CD4-positive, alpha-beta T cell (primary cell): ENCODE results near the gene UBTD2. TPM values are rescaled to one million over a fixed set of nuclear protein-coding genes. Genes with fewer than 3 reads are reported as not detected.

Source experiments
- ATAC-seq: fragments of 200-7000 bp; cut with Tn5 transposase; one replicate; pipeline ENCODE4 v1.10.0; 2022; ENCODE audit warnings: mild to moderate bottlenecking; ENCODE audit not compliant: poor library complexity
- CTCF ChIA-PET: fragments of 350-600 bp; sonication (Branson Sonifier 250); formaldehyde crosslinking; loops from one replicate; lab custom pipeline; 2021; ENCODE audit warnings: antibody characterized with exemption, inconsistent platforms; lab: Charles Lee
- POLR2A ChIA-PET: fragments of 350-600 bp; sonication (Branson Sonifier 250); formaldehyde crosslinking; loops from one replicate; lab custom pipeline; 2021; ENCODE audit warnings: antibody characterized with exemption, inconsistent platforms; lab: Charles Lee
- DNase-seq, 14 experiments: peaks; one replicate each; pipeline ENCODE4 v3.0.0-alpha.2; 2013 to 2020; ENCODE audit warnings: mixed read lengths in 2 of 14
- H3K27ac ChIP-seq, 2 donors: one replicate each; pipeline versions ENCODE4 v1.5.1 to v1.7.0; 2013; ENCODE audit warnings: low read length in 2 of 2, low read depth in 1 of 2, mild to moderate bottlenecking in 1 of 2
- H3K27me3 ChIP-seq, 2 experiments: 1 replicate in 1 of 2; 2 replicates in 1 of 2; pipeline versions ENCODE4 v1.6.1 to v1.7.0; 2013; ENCODE audit warnings: low read length in 2 of 2, control low read depth in 1 of 2, mild to moderate bottlenecking in 1 of 2, moderate library complexity in 1 of 2; ENCODE audit not compliant: insufficient read depth in 2 of 2, control insufficient read depth in 1 of 2
- H3K36me3 ChIP-seq: one replicate; pipeline ENCODE4 v1.6.1; 2013; ENCODE audit warnings: low read length, control low read depth; ENCODE audit not compliant: insufficient read depth
- H3K4me1 ChIP-seq: one replicate; pipeline ENCODE4 v1.6.1; 2013; ENCODE audit warnings: low read length, control low read depth; ENCODE audit not compliant: insufficient read depth
- H3K4me3 ChIP-seq: one replicate; pipeline ENCODE4 v1.5.1; 2013; ENCODE audit warnings: mild to moderate bottlenecking, low read length, moderate library complexity
- H3K9me3 ChIP-seq, 2 experiments: 1 replicate in 1 of 2; 2 replicates in 1 of 2; pipeline versions ENCODE4 v1.6.1 to v1.7.0; 2013; ENCODE audit warnings: low read length in 2 of 2, mild to moderate bottlenecking in 2 of 2, control low read depth in 1 of 2, moderate library complexity in 1 of 2; ENCODE audit not compliant: control insufficient read depth in 1 of 2, insufficient read depth in 1 of 2
- H3K27ac Mint-ChIP-seq: one replicate; pipeline ENCODE4 v1.8.0; 2020; ENCODE audit warnings: mixed read lengths
- H3K27me3 Mint-ChIP-seq: one replicate; pipeline ENCODE4 v1.8.0; 2021; ENCODE audit warnings: mixed read lengths
- H3K36me3 Mint-ChIP-seq: one replicate; pipeline ENCODE4 v1.8.0; 2021; ENCODE audit warnings: low read depth, mixed read lengths
- H3K4me1 Mint-ChIP-seq: one replicate; pipeline ENCODE4 v1.8.0; 2021; ENCODE audit warnings: low read depth, mixed read lengths
- H3K4me3 Mint-ChIP-seq: one replicate; pipeline ENCODE4 v1.8.0; 2020; ENCODE audit warnings: mild to moderate bottlenecking, mixed read lengths
- H3K9me3 Mint-ChIP-seq: one replicate; pipeline ENCODE4 v1.8.0; 2020; ENCODE audit warnings: mixed read lengths
- intact Hi-C, 2 experiments: fragments of 100-400 bp; cut with DNase I in 1 of 2; cut with micrococcal nuclease in 1 of 2; formaldehyde crosslinking; loops; one replicate each; pipeline versions ENCODE4 v1.15.1 to v1.9.0; 2023 to 2025; cut with DNase I, micrococcal nuclease
- total RNA-seq, 174 experiments: library from RNA in 2 of 174; stranded (reverse) in 2 of 174; gene quantifications; one replicate each; pipeline ENCODE4 v1.2.3 and lab custom pipeline; 2021 to 2026
- TF ChIP-seq, protein P1 (sequence below): fragments of 200-600 bp; IDR thresholded peaks from one replicate; pipeline ENCODE4 v1.8.0; 2022; ENCODE audit warnings: antibody characterized with exemption, mild to moderate bottlenecking

Gene UBTD2
- total RNA-seq, 2 experiments from 2014 or later: 0.66 to 1.1 TPM

- Histone ChIP-seq H3K4me1 (peaks cover 14% of the 10 kb centered on the region), H3K27me3 (no peaks in the 10 kb centered on the region), H3K27ac (no peak overlapping the region), H3K9me3 (no peaks in the 10 kb centered on the region), H3K4me3 (peak overlapping the region; percentile 69), H3K36me3 (no peaks in the 10 kb centered on the region)
- peak overlapping the region; percentile 68 for H3K27ac Mint-ChIP-seq
- ChIA-PET POLR2A (interaction anchor here (0.7 to 3.3 kb wide), 6 partner anchors 11 to 276 kb away, joined by 3 to 12 read pairs (median 4); partner anchors contain the start of gene FBXW11), CTCF (interaction anchor here (1.0 to 2.7 kb wide), 4 partner anchors 11 to 677 kb away, joined by 3 to 14 read pairs (median 4); partner anchors contain the start of genes RPL26L1 and STK10)
- no peak for DNase-seq
- no peaks in the 10 kb centered on the region for H3K9me3 Mint-ChIP-seq
- H3K36me3 Mint-ChIP-seq: peaks cover 5% of the 10 kb centered on the region
- intact Hi-C loops: loop anchor here (2.0 to 10.0 kb wide), 4 partner anchors 94 to 895 kb away; partner anchors contain the start of genes NPM1 (in 1 of the 2), RPL26L1 (in 1 of the 2) and STK10 (in 1 of the 2)
- no peaks in the 10 kb centered on the region for H3K27me3 Mint-ChIP-seq
- TF ChIP-seq, protein P1, sequence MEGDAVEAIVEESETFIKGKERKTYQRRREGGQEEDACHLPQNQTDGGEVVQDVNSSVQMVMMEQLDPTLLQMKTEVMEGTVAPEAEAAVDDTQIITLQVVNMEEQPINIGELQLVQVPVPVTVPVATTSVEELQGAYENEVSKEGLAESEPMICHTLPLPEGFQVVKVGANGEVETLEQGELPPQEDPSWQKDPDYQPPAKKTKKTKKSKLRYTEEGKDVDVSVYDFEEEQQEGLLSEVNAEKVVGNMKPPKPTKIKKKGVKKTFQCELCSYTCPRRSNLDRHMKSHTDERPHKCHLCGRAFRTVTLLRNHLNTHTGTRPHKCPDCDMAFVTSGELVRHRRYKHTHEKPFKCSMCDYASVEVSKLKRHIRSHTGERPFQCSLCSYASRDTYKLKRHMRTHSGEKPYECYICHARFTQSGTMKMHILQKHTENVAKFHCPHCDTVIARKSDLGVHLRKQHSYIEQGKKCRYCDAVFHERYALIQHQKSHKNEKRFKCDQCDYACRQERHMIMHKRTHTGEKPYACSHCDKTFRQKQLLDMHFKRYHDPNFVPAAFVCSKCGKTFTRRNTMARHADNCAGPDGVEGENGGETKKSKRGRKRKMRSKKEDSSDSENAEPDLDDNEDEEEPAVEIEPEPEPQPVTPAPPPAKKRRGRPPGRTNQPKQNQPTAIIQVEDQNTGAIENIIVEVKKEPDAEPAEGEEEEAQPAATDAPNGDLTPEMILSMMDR: no peak
- H3K4me3 Mint-ChIP-seq: peak overlapping the region; percentile 95
- peaks cover 39% of the 10 kb centered on the region for H3K4me1 Mint-ChIP-seq
- ATAC-seq: no peak
These were observed 1.1 kb downstream of the UBTD2 start for GRCh38 chr5:172282272-172283019.

DNA sequence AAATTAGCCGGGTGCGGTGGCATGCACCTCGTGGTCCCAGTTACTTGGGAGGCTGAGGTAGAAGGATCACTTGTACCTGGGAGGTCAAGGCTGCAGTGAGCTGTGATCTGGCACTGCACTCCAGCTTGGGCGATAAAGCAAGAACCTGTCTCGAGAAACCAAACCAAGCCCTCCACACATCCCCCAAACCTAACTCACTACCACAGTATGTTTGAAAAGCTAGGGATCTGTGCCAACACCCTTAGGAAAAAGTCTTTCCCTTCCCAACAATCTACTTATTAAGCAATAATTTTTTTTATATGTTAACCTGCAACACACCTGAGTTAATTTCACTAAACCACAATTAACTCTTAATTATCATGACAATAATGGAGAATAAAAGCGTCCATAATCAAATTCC lies 2.2 kb downstream of the UBTD2 start:
- Histone ChIP-seq H3K36me3 (no peaks in the 10 kb centered on the region), H3K27ac (no peak overlapping the region), H3K9me3 (no peaks in the 10 kb centered on the region), H3K4me1 (peaks cover 14% of the 10 kb centered on the region), H3K4me3 (no peak overlapping the region), H3K27me3 (no peaks in the 10 kb centered on the region)
- Mint-ChIP-seq H3K36me3 (peaks cover 5% of the 10 kb centered on the region), H3K9me3 (no peaks in the 10 kb centered on the region), H3K27me3 (no peaks in the 10 kb centered on the region), H3K27ac (no peak overlapping the region), H3K4me1 (peaks cover 45% of the 10 kb centered on the region), H3K4me3 (peak overlapping the region; percentile 95)
- intact Hi-C loops: loop anchor here (5.0 to 10.0 kb wide), 3 partner anchors 169 to 894 kb away; partner anchors contain the start of genes NPM1 (in 1 of the 2) and RPL26L1 (in 1 of the 2)
- ChIA-PET POLR2A (interaction anchor here (0.5 to 3.3 kb wide), 2 partner anchors 38 to 275 kb away, joined by 3 to 12 read pairs; partner anchors contain the start of gene FBXW11), CTCF (interaction anchor here (0.9 kb wide), 1 partner anchor 10 kb away, joined by 4 read pairs; no protein-coding TSS in a partner anchor)
- ATAC-seq (no peak), DNase-seq (no peak)
- TF ChIP-seq, protein P1: no peak

GRCh38 chr5:172280929-172281328 lies 2.6 kb downstream of the UBTD2 start:
- Mint-ChIP-seq H3K4me3 (no peak overlapping the region), H3K27ac (no peak overlapping the region), H3K27me3 (no peaks in the 10 kb centered on the region), H3K9me3 (no peaks in the 10 kb centered on the region), H3K4me1 (peaks cover 50% of the 10 kb centered on the region), H3K36me3 (peaks cover 5% of the 10 kb centered on the region)
- no peak overlapping the region for H3K4me3 ChIP-seq
- TF ChIP-seq, protein P1: no peak
- H3K4me1 ChIP-seq: peaks cover 14% of the 10 kb centered on the region
- CTCF ChIA-PET: interaction anchor here (0.9 to 1.4 kb wide), 2 partner anchors 10 to 255 kb away, joined by 3 to 4 read pairs; no protein-coding TSS in a partner anchor
- H3K27me3 ChIP-seq: no peaks in the 10 kb centered on the region
- POLR2A ChIA-PET: interaction anchor here (3.3 kb wide), 1 partner anchor 274 kb away, joined by 12 read pairs; the partner anchor contains the start of gene FBXW11
- intact Hi-C loops: loop anchor here (5.0 to 10.0 kb wide), 3 partner anchors 169 to 894 kb away; partner anchors contain the start of genes NPM1 (in 1 of the 2) and RPL26L1 (in 1 of the 2)
- H3K36me3 ChIP-seq: no peaks in the 10 kb centered on the region
- DNase-seq: no peak
- no peak for ATAC-seq
- no peak overlapping the region for H3K27ac ChIP-seq
- H3K9me3 ChIP-seq: no peaks in the 10 kb centered on the region
